G401 (cell line): ENCODE results near the gene PLEKHN1. TPM values are rescaled to one million over a fixed set of nuclear protein-coding genes. Genes with fewer than 3 reads are reported as not detected.

Experiments used
- DNase-seq: peaks from one replicate; pipeline ENCODE4 v3.0.0-alpha.2; 2015; ENCODE audit warnings: low spot score
- in situ Hi-C: cut with HindIII; loops from 2 replicates; pipeline ENCODE4 v1.10.0; 2016; ENCODE audit warnings: low sequenced_read_pairs, mixed read lengths
- total RNA-seq: library from RNA; depleted of rRNA; stranded (reverse); fragments of >200 nt; shearing (Covaris generic); gene quantifications from 2 replicates; pipeline ENCODE4 v1.2.3, GENCODE V29; 2014; rRNA removed

The PLEKHN1 gene
- total RNA-seq = 4.3 and 5.5 TPM in 2 replicates

- DNase-seq = no peak
- in situ Hi-C loops = no loop called here
Observed at GRCh38 chr1:966135-966703, at the start of gene PLEKHN1. Gene PLEKHN1, plus strand, starts transcription at chr1:966482. Its CDS starts 50 bp downstream, at chr1:966532.

- in situ Hi-C loops = no loop called here
- DNase-seq = no peak
Observed at GRCh38 chr1:917076-917459, 49.2 kb upstream of the PLEKHN1 start.

GRCh38 chr1:917466-918091, 48.7 kb upstream of the PLEKHN1 start:
- DNase-seq = no peak
- in situ Hi-C loops = no loop called here

GRCh38 chr1:918353-918752, 47.9 kb upstream of the PLEKHN1 start:
- no peak for DNase-seq

DNA sequence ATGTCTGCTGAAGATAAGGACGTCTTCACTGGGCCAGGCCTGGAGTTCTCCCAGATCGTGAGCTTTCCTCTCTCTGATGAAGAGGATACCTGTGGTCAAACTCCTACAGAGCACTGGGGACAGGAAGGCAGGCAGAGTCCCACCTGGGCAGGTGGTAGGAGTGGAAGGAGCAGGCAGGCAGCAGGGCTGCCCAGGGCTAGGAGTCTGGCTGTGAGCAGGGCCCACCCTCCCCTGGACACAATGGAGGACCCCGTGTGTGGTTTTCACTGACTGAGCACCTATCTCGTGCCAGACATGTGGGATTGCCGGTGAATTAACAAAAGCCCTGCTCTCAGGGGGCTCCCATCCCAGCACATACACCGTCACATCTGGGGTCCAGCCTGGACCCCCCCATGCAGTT, 47.4 kb upstream of the PLEKHN1 start:
- DNase-seq = no peak
- in situ Hi-C loops = no loop called here

More at GRCh38 chr1:918353-918752, 47.9 kb upstream of the PLEKHN1 start:
- in situ Hi-C loops = no loop called here

- in situ Hi-C loops = no loop called here
- no peak for DNase-seq
Observed at GRCh38 chr1:919271-919872, 46.9 kb upstream of the PLEKHN1 start.

DNA sequence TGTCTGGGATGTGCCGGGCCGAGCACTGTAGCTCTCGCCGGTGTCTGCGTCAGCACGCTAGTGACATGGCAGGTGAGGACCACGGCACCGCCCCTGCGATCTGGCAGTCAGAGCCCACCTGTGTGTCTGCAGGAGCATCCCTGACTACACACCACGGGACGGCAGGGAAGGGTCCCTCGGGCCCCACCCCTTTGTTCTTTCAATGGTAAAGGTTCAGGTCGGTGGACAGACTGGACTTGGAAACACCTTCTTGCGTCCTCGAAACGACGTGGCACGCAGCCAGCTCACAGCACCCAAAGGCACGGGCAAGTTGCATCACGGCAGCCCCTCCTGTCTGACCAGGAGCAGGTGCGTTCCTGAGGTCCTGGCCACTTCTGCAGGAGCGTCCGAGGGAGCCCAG, 46.3 kb upstream of the PLEKHN1 start:
- in situ Hi-C loops = no loop called here
- no peak for DNase-seq

DNA sequence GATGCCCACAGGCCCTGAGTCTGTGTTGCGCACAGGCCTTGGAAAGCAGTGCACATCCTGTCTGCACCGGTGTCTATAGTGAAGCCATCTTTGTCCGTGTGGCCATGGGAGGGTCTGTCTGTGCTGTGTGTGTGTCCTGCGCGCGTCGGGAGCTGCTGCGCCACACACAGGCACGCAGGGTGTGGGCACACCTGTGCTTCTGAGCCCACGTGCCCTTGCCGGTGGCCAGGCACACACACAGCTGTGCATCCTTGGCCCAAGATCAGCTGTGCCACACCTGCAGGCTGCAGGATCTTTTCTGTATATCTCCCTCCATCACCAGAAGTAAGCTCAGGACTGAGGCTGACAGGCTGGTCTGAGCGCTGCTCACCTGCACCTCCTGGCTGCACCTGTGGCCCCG, 45.8 kb upstream of the PLEKHN1 start:
- in situ Hi-C loops = no loop called here
- no peak for DNase-seq

GRCh38 chr1:921011-921837, 45.1 kb upstream of the PLEKHN1 start:
- in situ Hi-C loops = no loop called here
- DNase-seq = no peak

GRCh38 chr1:923131-923990, 42.9 kb upstream of the PLEKHN1 start, which contains the start of gene SAMD11:
Gene SAMD11, plus strand, starts transcription at chr1:923923. Its CDS starts 509 bp downstream, at chr1:924432.
- in situ Hi-C loops = no loop called here
- DNase-seq = peak; percentile 37

GRCh38 chr1:923991-924655, 42.2 kb upstream of the PLEKHN1 start:
- in situ Hi-C loops = no loop called here
- DNase-seq = no peak

GRCh38 chr1:924656-925560, 41.4 kb upstream of the PLEKHN1 start:
- in situ Hi-C loops = no loop called here
- DNase-seq = no peak

- in situ Hi-C loops = no loop called here
- no peak for DNase-seq
Observed at GRCh38 chr1:925561-926421, 40.5 kb upstream of the PLEKHN1 start.

DNA sequence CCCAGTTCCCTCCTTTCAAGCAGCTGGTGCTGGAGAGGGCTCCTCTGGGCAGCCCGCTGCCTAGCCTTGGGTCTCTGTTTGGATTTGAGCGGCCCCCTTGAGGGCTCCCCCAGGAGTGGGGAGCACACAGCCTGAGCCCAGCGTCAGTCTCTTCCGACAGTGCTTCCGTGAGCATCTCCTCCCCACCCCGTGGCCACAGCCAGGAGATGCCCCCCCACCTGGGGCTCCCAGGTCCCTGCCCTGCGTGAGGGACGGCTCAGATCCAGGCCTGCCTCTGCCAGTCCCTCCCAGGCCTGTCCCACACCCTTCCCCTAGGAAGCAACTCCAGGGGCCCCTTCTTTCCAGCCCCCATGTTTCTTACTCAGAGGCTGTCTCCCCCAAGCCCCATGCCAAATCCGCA, 39.0 kb upstream of the PLEKHN1 start:
- no peak for DNase-seq
- in situ Hi-C loops = no loop called here

DNA sequence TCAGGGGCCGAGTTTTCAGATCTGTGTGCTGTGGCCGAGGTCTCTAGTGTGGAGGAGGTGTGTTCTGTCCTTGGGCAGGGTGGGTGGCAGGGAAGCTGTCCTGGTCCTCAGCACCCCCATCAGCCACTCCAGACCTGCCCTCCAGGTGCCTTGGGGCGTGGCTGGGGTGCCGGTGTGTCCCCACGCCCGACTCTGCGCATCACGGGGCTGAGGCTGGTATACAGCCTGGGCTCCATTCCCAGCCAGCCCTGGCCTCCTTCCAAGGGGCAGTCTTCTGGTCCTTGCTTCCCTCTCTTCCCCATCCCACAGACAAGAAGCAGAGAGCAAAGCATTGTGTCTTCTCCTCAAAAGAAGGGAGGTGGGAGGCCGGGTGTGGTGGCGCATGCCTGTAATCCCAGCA, 38.5 kb upstream of the PLEKHN1 start:
- no peak for DNase-seq
- in situ Hi-C loops = no loop called here

GRCh38 chr1:928825-929661, 37.2 kb upstream of the PLEKHN1 start:
- in situ Hi-C loops = no loop called here
- no peak for DNase-seq
